Osteocyte (in vitro differentiated cells): ENCODE results near the gene DCUN1D1. TPM values are rescaled to one million over a fixed set of nuclear protein-coding genes. Genes with fewer than 3 reads are reported as not detected.

Experiments
- DNase-seq: peaks from one replicate; pipeline ENCODE4 v3.0.0; 2021; ENCODE audit warnings: mixed read lengths; ENCODE audit not compliant: unreplicated experiment; ENCODE audit errors: extremely low spot score
- H3K27ac Mint-ChIP-seq: one replicate; pipeline ENCODE4 v1.8.0; 2021; ENCODE audit warnings: mild to moderate bottlenecking, mixed read lengths; ENCODE audit not compliant: unreplicated experiment
- H3K27me3 Mint-ChIP-seq: one replicate; pipeline ENCODE4 v1.8.0; 2021; ENCODE audit warnings: mixed read lengths; ENCODE audit not compliant: unreplicated experiment
- H3K36me3 Mint-ChIP-seq: one replicate; pipeline ENCODE4 v1.8.0; 2021; ENCODE audit warnings: mixed read lengths; ENCODE audit not compliant: unreplicated experiment
- H3K4me1 Mint-ChIP-seq: one replicate; pipeline ENCODE4 v1.8.0; 2021; ENCODE audit warnings: mixed read lengths; ENCODE audit not compliant: unreplicated experiment
- H3K4me3 Mint-ChIP-seq: one replicate; pipeline ENCODE4 v1.8.0; 2021; ENCODE audit warnings: mild to moderate bottlenecking, moderate library complexity, mixed read lengths; ENCODE audit not compliant: unreplicated experiment
- H3K9me3 Mint-ChIP-seq: one replicate; pipeline ENCODE4 v1.8.0; 2021; ENCODE audit warnings: mixed read lengths; ENCODE audit not compliant: unreplicated experiment
- total RNA-seq: library from RNA; stranded (reverse); gene quantifications from 2 replicates; pipeline ENCODE4 v1.2.1, GENCODE V29; 2021
- TF ChIP-seq, protein P1 (sequence below): fragments of 200-600 bp; sonication (generic); IDR thresholded peaks from 2 replicates; pipeline ENCODE4 v1.5.0; 2021; ENCODE audit warnings: antibody characterized with exemption, mild to moderate bottlenecking, moderate library complexity

DCUN1D1 gene
- total RNA-seq, 1 donor from 2014 or later = 56.5 TPM

DNA sequence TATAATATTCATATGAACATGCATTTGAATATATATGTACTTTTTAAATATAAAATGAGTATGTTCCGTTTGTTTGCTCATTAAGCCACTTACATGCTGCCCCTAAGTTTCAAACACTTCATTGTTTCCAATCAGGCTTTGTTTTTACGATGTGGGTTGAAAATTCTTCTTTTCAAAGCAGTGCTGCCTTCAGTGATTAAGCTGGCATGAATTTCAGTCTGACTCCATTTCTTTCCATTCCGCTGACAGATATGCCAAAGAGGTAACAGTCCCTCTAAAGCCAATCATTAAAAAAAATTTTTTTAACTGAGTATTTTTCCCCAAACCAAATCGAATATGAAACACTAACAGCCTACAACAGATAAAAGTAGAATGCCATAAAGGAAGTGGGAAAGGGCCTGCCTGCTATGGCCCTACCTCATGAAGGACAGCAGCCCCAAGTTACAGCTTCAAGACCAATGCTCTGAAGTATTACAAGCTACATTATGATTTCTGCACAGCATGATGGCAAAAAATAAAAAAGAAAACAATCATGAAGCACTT lies 40.0 kb downstream of the DCUN1D1 start:
- no peak overlapping the region for H3K27ac Mint-ChIP-seq
- no peaks in the 10 kb centered on the region for H3K4me1 Mint-ChIP-seq
- H3K4me3 Mint-ChIP-seq = no peak overlapping the region

DNA sequence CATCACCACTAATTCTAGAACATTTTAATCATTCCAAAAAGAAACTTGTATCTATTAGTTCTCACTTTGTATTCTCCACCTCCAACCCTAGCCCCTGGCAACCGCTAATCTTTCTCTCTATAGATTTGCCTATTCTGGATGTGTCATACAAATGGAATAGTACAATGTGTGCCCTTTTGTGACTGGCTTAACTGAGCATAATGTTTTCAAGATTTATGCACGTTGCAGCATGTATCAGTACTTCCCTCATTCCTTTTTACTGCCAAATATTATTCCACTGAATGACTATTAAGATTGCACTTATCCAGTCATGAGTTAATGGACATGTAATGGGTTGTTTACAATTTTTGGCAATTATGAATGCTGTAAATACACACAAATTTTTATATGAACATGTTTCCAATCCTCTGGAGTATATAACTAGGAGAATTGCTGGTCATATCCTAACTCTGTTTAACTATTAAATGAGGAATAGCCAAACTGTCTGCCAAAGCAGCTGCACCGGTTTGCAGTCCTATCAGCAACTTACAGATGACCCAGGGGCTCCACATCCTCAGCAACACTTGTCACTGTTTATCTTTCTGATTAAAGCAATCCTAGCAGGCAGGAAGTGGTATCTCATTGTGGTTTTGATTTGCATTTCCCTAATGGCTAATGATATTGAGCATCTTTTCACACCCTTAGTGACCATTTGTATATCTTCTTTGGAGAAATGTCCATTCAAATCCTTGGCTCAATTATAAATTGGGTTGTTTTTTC lies 42.9 kb downstream of the DCUN1D1 start:
- no peak for DNase-seq
- peaks cover 6% of the 10 kb centered on the region for H3K36me3 Mint-ChIP-seq
- no peak overlapping the region for H3K27ac Mint-ChIP-seq
- TF ChIP-seq, protein P1, sequence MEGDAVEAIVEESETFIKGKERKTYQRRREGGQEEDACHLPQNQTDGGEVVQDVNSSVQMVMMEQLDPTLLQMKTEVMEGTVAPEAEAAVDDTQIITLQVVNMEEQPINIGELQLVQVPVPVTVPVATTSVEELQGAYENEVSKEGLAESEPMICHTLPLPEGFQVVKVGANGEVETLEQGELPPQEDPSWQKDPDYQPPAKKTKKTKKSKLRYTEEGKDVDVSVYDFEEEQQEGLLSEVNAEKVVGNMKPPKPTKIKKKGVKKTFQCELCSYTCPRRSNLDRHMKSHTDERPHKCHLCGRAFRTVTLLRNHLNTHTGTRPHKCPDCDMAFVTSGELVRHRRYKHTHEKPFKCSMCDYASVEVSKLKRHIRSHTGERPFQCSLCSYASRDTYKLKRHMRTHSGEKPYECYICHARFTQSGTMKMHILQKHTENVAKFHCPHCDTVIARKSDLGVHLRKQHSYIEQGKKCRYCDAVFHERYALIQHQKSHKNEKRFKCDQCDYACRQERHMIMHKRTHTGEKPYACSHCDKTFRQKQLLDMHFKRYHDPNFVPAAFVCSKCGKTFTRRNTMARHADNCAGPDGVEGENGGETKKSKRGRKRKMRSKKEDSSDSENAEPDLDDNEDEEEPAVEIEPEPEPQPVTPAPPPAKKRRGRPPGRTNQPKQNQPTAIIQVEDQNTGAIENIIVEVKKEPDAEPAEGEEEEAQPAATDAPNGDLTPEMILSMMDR = no peak
- H3K4me1 Mint-ChIP-seq = no peaks in the 10 kb centered on the region
- H3K4me3 Mint-ChIP-seq = no peak overlapping the region
- H3K27me3 Mint-ChIP-seq = no peaks in the 10 kb centered on the region
- H3K9me3 Mint-ChIP-seq = no peaks in the 10 kb centered on the region

More for the DNA sequence above, 40.0 kb downstream of the DCUN1D1 start:
- peaks cover 15% of the 10 kb centered on the region for H3K36me3 Mint-ChIP-seq
- TF ChIP-seq, protein P1 = no peak
- H3K27me3 Mint-ChIP-seq = no peaks in the 10 kb centered on the region
- no peaks in the 10 kb centered on the region for H3K9me3 Mint-ChIP-seq
- no peak for DNase-seq

DNA sequence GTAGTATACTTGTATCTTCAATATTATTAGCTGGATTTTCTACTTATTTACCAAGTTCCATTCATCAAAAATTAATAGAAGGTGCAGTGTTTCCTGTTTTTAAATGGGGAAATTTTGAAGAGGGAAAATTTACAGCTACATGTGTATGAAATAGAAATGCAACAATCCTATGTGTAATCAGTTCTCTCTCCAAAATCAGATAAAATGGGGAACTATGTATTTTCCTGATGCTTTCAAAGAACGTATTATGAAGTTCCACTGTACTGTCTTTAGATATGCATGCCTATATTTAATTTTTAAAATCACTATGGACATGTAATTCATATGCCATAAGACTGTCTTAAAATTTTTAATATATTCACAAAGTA lies 43.4 kb downstream of the DCUN1D1 start:
- no peak for DNase-seq
- Mint-ChIP-seq H3K27me3 (no peaks in the 10 kb centered on the region), H3K36me3 (peaks cover 11% of the 10 kb centered on the region), H3K4me1 (no peaks in the 10 kb centered on the region), H3K9me3 (no peaks in the 10 kb centered on the region), H3K27ac (no peak overlapping the region), H3K4me3 (no peak overlapping the region)
- TF ChIP-seq, protein P1 = no peak

DNA sequence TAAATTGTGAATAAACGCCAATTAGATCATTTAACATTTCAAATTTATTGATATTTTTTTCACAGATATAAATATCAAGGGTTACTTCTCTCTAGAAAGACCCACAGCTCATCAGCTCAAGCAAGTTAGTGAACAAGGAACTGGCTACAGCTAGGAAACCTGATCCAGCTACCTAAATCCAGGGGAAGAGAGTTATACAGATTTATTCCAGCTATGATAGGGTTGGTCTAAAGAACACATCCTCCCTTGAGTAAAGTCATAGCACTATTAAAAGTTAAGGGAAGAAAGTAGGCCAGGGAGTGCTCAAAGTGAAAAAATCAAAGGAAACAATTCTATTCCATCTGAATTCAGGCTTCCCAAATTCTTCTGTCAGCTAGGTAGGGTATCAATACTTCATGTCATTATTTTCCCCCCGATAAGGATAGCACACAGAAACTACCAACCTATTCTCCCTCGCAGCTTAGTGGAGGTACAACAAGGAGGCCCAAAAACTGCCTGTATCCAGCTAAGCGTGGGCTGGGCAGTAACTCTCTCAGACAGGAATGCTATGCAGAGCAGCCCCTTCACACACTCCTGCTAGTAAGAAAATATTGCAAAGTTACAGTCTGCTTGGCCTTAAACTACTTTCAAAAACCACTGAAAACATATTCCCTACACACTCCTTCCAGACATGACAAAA lies 44.0 kb downstream of the DCUN1D1 start:
- DNase-seq = no peak
- Mint-ChIP-seq H3K27me3 (no peaks in the 10 kb centered on the region), H3K36me3 (peaks cover 12% of the 10 kb centered on the region), H3K9me3 (no peaks in the 10 kb centered on the region), H3K4me1 (no peaks in the 10 kb centered on the region), H3K4me3 (no peak overlapping the region), H3K27ac (no peak overlapping the region)
- TF ChIP-seq, protein P1 = no peak

DNA sequence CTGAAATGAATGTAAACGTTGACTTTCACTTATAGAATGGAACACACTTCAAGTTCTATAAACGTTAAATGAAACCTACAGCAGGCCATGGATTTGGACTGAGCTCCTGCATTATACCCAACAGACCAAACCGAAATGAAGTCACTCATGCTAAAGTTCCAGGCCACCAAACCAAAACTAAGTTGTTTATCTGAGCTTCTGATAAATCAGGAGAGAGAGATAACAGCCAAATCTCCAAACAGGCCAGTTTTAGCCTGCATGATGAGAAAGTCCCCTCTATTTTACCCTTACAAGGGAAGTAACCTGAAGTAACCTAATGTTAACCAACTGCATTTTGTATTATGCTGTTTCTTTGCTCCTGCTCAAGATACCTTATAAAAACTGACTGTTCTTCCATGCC lies 44.5 kb downstream of the DCUN1D1 start:
- H3K9me3 Mint-ChIP-seq = no peaks in the 10 kb centered on the region
- H3K36me3 Mint-ChIP-seq = peaks cover 12% of the 10 kb centered on the region
- H3K27ac Mint-ChIP-seq = no peak overlapping the region
- H3K27me3 Mint-ChIP-seq = no peaks in the 10 kb centered on the region
- no peak overlapping the region for H3K4me3 Mint-ChIP-seq
- TF ChIP-seq, protein P1 = no peak
- DNase-seq = no peak
- no peaks in the 10 kb centered on the region for H3K4me1 Mint-ChIP-seq
